HepG2 (cell line): Measurements from ENCODE around the gene CIBAR2. TPM values are rescaled to one million over a fixed set of nuclear protein-coding genes. Genes with fewer than 3 reads are reported as not detected.

ENCODE experiments used
- ATAC-seq: fragments of 200-7000 bp; cut with Tn5 transposase; 3 replicates; pipeline ENCODE4 v1.9.1; 2020; ENCODE audit warnings: mild to moderate bottlenecking, moderate library complexity
- BruUV-seq: library from RNA; stranded (reverse); fragments of 400-500 nt; replicated peaks from 2 replicates; lab custom pipeline; 2021; lab: Mats Ljungman, UMichigan
- CTCF ChIA-PET: fragments of 300-600 bp; formaldehyde crosslinking; extraction: SDS; loops from one replicate; lab custom pipeline; 2021; ENCODE audit warnings: low total read pairs, inconsistent platforms, low intra/inter-chr PET ratio; lab: Yijun Ruan, JAX
- POLR2A ChIA-PET: fragments of 350-600 bp; sonication (Branson Sonifier 250); formaldehyde crosslinking; loops from one replicate; lab custom pipeline; 2020; ENCODE audit warnings: antibody characterized with exemption, inconsistent platforms; lab: Yijun Ruan, JAX
- DNase-seq: peaks from one replicate; pipeline ENCODE4 v3.0.0-alpha.2; 2015; ENCODE audit warnings: low spot score
- FAIRE-seq: peaks from 3 replicates; lab custom pipeline; 2011; peaks lifted over from hg19 to GRCh38; lab: Jason Lieb, UNC
- H2AFZ ChIP-seq: one replicate; pipeline ENCODE4 v1.6.1; 2011; ENCODE audit warnings: low read length, inconsistent platforms
- H3K27ac ChIP-seq: fragments of 300-600 bp; 3 replicates; pipeline ENCODE4 v1.8.0; 2011; ENCODE audit warnings: mixed run types, mild to moderate bottlenecking, mixed read lengths, low read length, inconsistent platforms; ENCODE audit not compliant: insufficient read depth; ENCODE audit errors: extremely low read length
- H3K27me3 ChIP-seq, 2 experiments: fragments of 200-600 bp in 1 of 2; 2 replicates in 1 of 2; 3 replicates in 1 of 2; pipeline versions ENCODE4 v1.6.0 to v1.8.0; 2011; ENCODE audit warnings: low read length in 2 of 2, mild to moderate bottlenecking in 2 of 2, moderate library complexity in 2 of 2, inconsistent platforms in 1 of 2; ENCODE audit not compliant: insufficient read depth in 2 of 2, control insufficient read depth in 1 of 2
- H3K36me3 ChIP-seq, 2 experiments: fragments of 200-600 bp in 1 of 2; replicated peaks in 1 of 2; 2 replicates in 1 of 2; 3 replicates in 1 of 2; pipeline versions ENCODE4 v1.5.1 to v1.8.0; 2011; ENCODE audit warnings: low read length in 2 of 2, inconsistent platforms in 1 of 2; ENCODE audit not compliant: insufficient read depth in 2 of 2, control insufficient read depth in 1 of 2
- H3K4me1 ChIP-seq: 2 replicates; pipeline ENCODE4 v1.5.1; 2012; ENCODE audit warnings: low read length, inconsistent platforms; ENCODE audit not compliant: insufficient read depth
- H3K4me2 ChIP-seq: 2 replicates; pipeline ENCODE4 v1.6.0; 2011; ENCODE audit warnings: low read depth, low read length, inconsistent platforms
- H3K4me3 ChIP-seq, 3 experiments: fragments of 200-600 bp in 1 of 3; sonication (generic), shearing (Covaris generic) in 1 of 3; replicated peaks in 1 of 3; 2 replicates each; pipeline ENCODE4 v1.5.1; 2011 to 2016; ENCODE audit warnings: low read length in 3 of 3, inconsistent platforms in 2 of 3, low read depth in 2 of 3, mild to moderate bottlenecking in 2 of 3, control low read depth in 1 of 3, mixed read lengths in 1 of 3; ENCODE audit not compliant: insufficient read depth in 1 of 3
- H3K79me2 ChIP-seq: one replicate; pipeline ENCODE4 v1.6.1; 2011; ENCODE audit warnings: low read length, inconsistent platforms; ENCODE audit not compliant: insufficient read depth
- H3K9ac ChIP-seq: 2 replicates; pipeline ENCODE4 v1.6.0; 2011; ENCODE audit warnings: mild to moderate bottlenecking, low read depth, low read length, inconsistent platforms; ENCODE audit not compliant: insufficient read depth
- H3K9me3 ChIP-seq: 2 replicates; pipeline ENCODE4 v1.5.1; 2012; ENCODE audit warnings: mild to moderate bottlenecking, low read length
- H4K20me1 ChIP-seq: 2 replicates; pipeline ENCODE4 v1.6.0; 2011; ENCODE audit warnings: inconsistent platforms, mild to moderate bottlenecking, low read length, moderate library complexity; ENCODE audit not compliant: insufficient read depth
- CREM ChIP-seq, 2 experiments: sonication (generic) in 1 of 2; formaldehyde crosslinking in 1 of 2; IDR thresholded peaks; 2 replicates each; pipeline versions ENCODE4 v1.4.0 to v1.6.1; 2016 to 2020; ENCODE audit warnings: antibody characterized with exemption in 1 of 2, mild to moderate bottlenecking in 1 of 2, missing genetic modification reagents in 1 of 2
- FOSL1 ChIP-seq: sonication (generic); formaldehyde crosslinking; IDR thresholded peaks from 2 replicates; pipeline ENCODE4 v1.9.0; 2021; ENCODE audit warnings: missing genetic modification reagents, borderline replicate concordance
- FOXM1 ChIP-seq: sonication (generic); formaldehyde crosslinking; IDR thresholded peaks from 2 replicates; pipeline ENCODE4 v1.5.0; 2020; ENCODE audit warnings: missing genetic modification reagents
- GTF3A ChIP-seq: sonication (generic); formaldehyde crosslinking; conservative IDR thresholded peaks from 2 replicates; pipeline ENCODE4 v1.4.0; 2020; ENCODE audit warnings: mild to moderate bottlenecking, missing genetic modification reagents
- KLF9 ChIP-seq: IDR thresholded peaks from 2 replicates; pipeline ENCODE4 v1.6.1; 2016; ENCODE audit warnings: low read depth
- MIER2 ChIP-seq: IDR thresholded peaks from 2 replicates; pipeline ENCODE4 v1.6.1; 2016; ENCODE audit warnings: missing biosample characterization, missing genetic modification reagents
- PITX1 ChIP-seq: sonication (generic); formaldehyde crosslinking; IDR thresholded peaks from 2 replicates; pipeline ENCODE4 v1.5.1; 2020; ENCODE audit warnings: mild to moderate bottlenecking, missing genetic modification reagents
- SIX4 ChIP-seq: sonication (generic); formaldehyde crosslinking; IDR thresholded peaks from 2 replicates; pipeline ENCODE4 v1.4.0; 2020; ENCODE audit warnings: missing genetic modification reagents
- TEF ChIP-seq: sonication (generic); formaldehyde crosslinking; IDR thresholded peaks from 2 replicates; pipeline ENCODE4 v1.5.0; 2020; ENCODE audit warnings: missing genetic modification reagents
- WIZ ChIP-seq: sonication (generic); formaldehyde crosslinking; IDR thresholded peaks from 2 replicates; pipeline ENCODE4 v1.5.1; 2020; ENCODE audit warnings: mild to moderate bottlenecking, missing genetic modification reagents
- ZBTB25 ChIP-seq: IDR thresholded peaks from 2 replicates; pipeline ENCODE4 v1.6.1; 2018; ENCODE audit warnings: missing genetic modification reagents
- ZBTB43 ChIP-seq: sonication (generic); formaldehyde crosslinking; conservative IDR thresholded peaks from 2 replicates; pipeline ENCODE4 v1.4.0; 2020; ENCODE audit warnings: missing genetic modification reagents
- ZBTB7A ChIP-seq: sonication (generic); formaldehyde crosslinking; IDR thresholded peaks from 2 replicates; pipeline ENCODE4 v1.8.0; 2022; ENCODE audit warnings: mild to moderate bottlenecking, missing genetic modification reagents
- ZMAT5 ChIP-seq: sonication (generic); formaldehyde crosslinking; IDR thresholded peaks from 2 replicates; pipeline ENCODE4 v1.5.0; 2020; ENCODE audit warnings: mild to moderate bottlenecking, low read depth, missing genetic modification reagents, borderline replicate concordance
- ZNF17 ChIP-seq: sonication (generic); formaldehyde crosslinking; IDR thresholded peaks from 2 replicates; pipeline ENCODE4 v1.5.0; 2020; ENCODE audit warnings: mild to moderate bottlenecking, missing genetic modification reagents
- ZNF607 ChIP-seq: sonication (generic); formaldehyde crosslinking; IDR thresholded peaks from 2 replicates; pipeline ENCODE4 v1.5.1; 2020; ENCODE audit warnings: missing genetic modification reagents, mild to moderate bottlenecking, borderline replicate concordance
- ZNF619 ChIP-seq: sonication (generic); formaldehyde crosslinking; IDR thresholded peaks from 2 replicates; pipeline ENCODE4 v1.4.0; 2020; ENCODE audit warnings: mild to moderate bottlenecking, missing genetic modification reagents
- ZNF691 ChIP-seq: sonication (generic); formaldehyde crosslinking; IDR thresholded peaks from 2 replicates; pipeline ENCODE4 v1.4.0; 2020; ENCODE audit warnings: missing genetic modification reagents, low read depth, mild to moderate bottlenecking, borderline replicate concordance
- ZNF781 ChIP-seq: sonication (generic); formaldehyde crosslinking; IDR thresholded peaks from 2 replicates; pipeline ENCODE4 v1.5.1; 2020; ENCODE audit warnings: borderline replicate concordance, mild to moderate bottlenecking, missing genetic modification reagents; ENCODE audit errors: not compliant biosample characterization
- ZNF784 ChIP-seq: sonication (generic); formaldehyde crosslinking; IDR thresholded peaks from 2 replicates; pipeline ENCODE4 v1.5.1; 2020; ENCODE audit warnings: missing genetic modification reagents, mild to moderate bottlenecking, borderline replicate concordance
- WGBS: methylation state at CpG from one replicate; pipeline ENCODE4 v1.1.6; 2017; ENCODE audit warnings: low lambda C conversion rate; 5-methylcytosine and 5-hydroxymethylcytosine counted together
- in situ Hi-C: cut with HindIII; loops from 2 replicates; pipeline ENCODE4 v1.10.0; 2017; ENCODE audit warnings: low pct_unique_long_range_greater_than_20kb; ENCODE audit not compliant: extremely low pct_ligation_motif_present
- intact Hi-C: fragments of 100-400 bp; cut with micrococcal nuclease; formaldehyde crosslinking; loops from one replicate; pipeline ENCODE4 v1.10.0; 2022; ENCODE audit not compliant: unreplicated experiment
- polyA plus RNA-seq, 8 experiments: library from polyadenylated mRNA; depleted of rRNA in 3 of 8; stranded (reverse) in 7 of 8; unstranded in 1 of 8; fragments of >200 nt; fragmentation: Illumina TruSeq in 4 of 8; extraction: Trizol in 4 of 8; gene quantifications; 2 replicates each; pipeline versions ENCODE4 v1.2.1 to v1.2.3, GENCODE V29; 2011 to 2016; ENCODE audit warnings: low read depth in 4 of 8, missing spikeins in 1 of 8, mixed read lengths in 1 of 8; ENCODE audit not compliant: insufficient read depth in 1 of 8
- total RNA-seq, 5 experiments: library from RNA; depleted of rRNA; stranded (reverse); fragments of >200 nt; fragmentation: Illumina TruSeq; extraction: Trizol; gene quantifications; 2 replicates each; pipeline ENCODE4 v1.2.3, GENCODE V29; 2016; ENCODE audit warnings: low read depth in 1 of 5

The CIBAR2 gene
- total and polyA plus RNA-seq, 2 of the 13 experiments (the other 11 are each of a cell fraction or from before 2014, with no cell fraction given), result not detected

GRCh38 chr16:85067024-85067423 lies 45.2 kb downstream of the CIBAR2 start:
- FAIRE-seq (no peak), DNase-seq (no peak), ATAC-seq (no peak; the same call in 2 of the 3 replicates)
- H3K36me3 ChIP-seq, result no peaks in the 10 kb centered on the region
- H3K27ac ChIP-seq, result no peak overlapping the region
- peaks cover 9 to 29% of the 10 kb centered on the region in 2 experiments for H3K27me3 ChIP-seq
- intact Hi-C loops, result no loop called here
- no peaks in the 10 kb centered on the region for H3K79me2 ChIP-seq
- H4K20me1 ChIP-seq, result no peaks in the 10 kb centered on the region
- TF ChIP-seq FOXM1 (CRISPR knock-in tag) (no peak), TEF (no peak), FOSL1 (CRISPR knock-in tag) (no peak), PITX1 (no peak), ZBTB43 (no peak), ZNF784 (no peak), ZBTB25 (CRISPR knock-in tag) (no peak), MIER2 (no peak), ZNF781 (CRISPR knock-in tag) (no peak), SIX4 (CRISPR knock-in tag) (no peak), ZNF607 (CRISPR knock-in tag) (no peak), ZNF17 (no peak), KLF9 (CRISPR knock-in tag) (no peak), WIZ (CRISPR knock-in tag) (no peak), CREM (IDR thresholded peaks at IDR 0.05) (no peak), CREM (CRISPR knock-in tag; IDR thresholded peaks at IDR 0.05) (no peak), ZNF619 (CRISPR knock-in tag) (no peak), GTF3A (CRISPR knock-in tag) (no peak), ZMAT5 (CRISPR knock-in tag) (no peak), ZBTB7A (CRISPR knock-in tag) (no peak), ZNF691 (CRISPR knock-in tag) (no peak)
- in situ Hi-C loops, result no loop called here
- POLR2A ChIA-PET, result no interaction called here
- CTCF ChIA-PET, result no interaction called here
- no peak overlapping the region for H2AFZ ChIP-seq
- H3K4me1 ChIP-seq, result no peaks in the 10 kb centered on the region
- H3K4me3 ChIP-seq, result no peak overlapping the region
- no peak overlapping the region for H3K9ac ChIP-seq
- no peaks in the 10 kb centered on the region for H3K9me3 ChIP-seq
- no peak overlapping the region for H3K4me2 ChIP-seq
- BruUV-seq, result no TSS peak
- 75% methylated on average over 12 of the region's 18 CpGs for WGBS
